ENCODE data around the gene MCF2L.
"Not testable (repeated sequence)": the region's sequence is repeated elsewhere in the genome, so short reads cannot be mapped to it uniquely, and the experiment has no call there.

MCF2L gene

GRCh38 chr13:113043931-113044330 is 74.9 kb downstream of the MCF2L start:
- no peak for FAIRE-seq

GRCh38 chr13:113044391-113045114 is 75.5 kb downstream of the MCF2L start:
- FAIRE-seq (no peak), DNase-seq (ENCODE audit: insufficient read length, low spot score) (no peak)

More at GRCh38 chr13:113043931-113044330, 74.9 kb downstream of the MCF2L start:
- no peak for DNase-seq (ENCODE audit: insufficient read length, low spot score)

- no peak for DNase-seq (ENCODE audit: insufficient read length, low spot score)
- no peak for FAIRE-seq
Measured at GRCh38 chr13:113045251-113046127, 76.5 kb downstream of the MCF2L start.

GRCh38 chr13:113046128-113046882 is 77.3 kb downstream of the MCF2L start:
- DNase-seq (ENCODE audit: insufficient read length, low spot score) = no peak
- no peak for FAIRE-seq

GRCh38 chr13:113046883-113047244 is 77.8 kb downstream of the MCF2L start:
- DNase-seq (ENCODE audit: insufficient read length, low spot score) (no peak), FAIRE-seq (no peak)

- no peak for DNase-seq (ENCODE audit: insufficient read length, low spot score)
- FAIRE-seq = no peak
Measured at GRCh38 chr13:113047587-113047986, 78.6 kb downstream of the MCF2L start.

GRCh38 chr13:113048766-113049165 is 79.8 kb downstream of the MCF2L start:
- DNase-seq (ENCODE audit: insufficient read length, low spot score) (no peak), FAIRE-seq (no peak)

GRCh38 chr13:113049521-113049941 is 80.5 kb downstream of the MCF2L start:
- FAIRE-seq (no peak), DNase-seq (ENCODE audit: insufficient read length, low spot score) (no peak)

GRCh38 chr13:113049981-113050380 is 81.0 kb downstream of the MCF2L start:
- FAIRE-seq (no peak), DNase-seq (ENCODE audit: insufficient read length, low spot score) (no peak)

- no peak for DNase-seq (ENCODE audit: insufficient read length, low spot score)
- no peak for FAIRE-seq
Measured at GRCh38 chr13:113050734-113051431, 81.9 kb downstream of the MCF2L start.

GRCh38 chr13:113051641-113052040 is 82.6 kb downstream of the MCF2L start:
- FAIRE-seq = no peak

GRCh38 chr13:113052206-113052605 is 83.2 kb downstream of the MCF2L start:
- DNase-seq (ENCODE audit: insufficient read length, low spot score) = no peak
- FAIRE-seq = no peak

More at GRCh38 chr13:113051641-113052040, 82.6 kb downstream of the MCF2L start:
- no peak for DNase-seq (ENCODE audit: insufficient read length, low spot score)

- DNase-seq (ENCODE audit: insufficient read length, low spot score) = no peak
- no peak for FAIRE-seq
Measured at GRCh38 chr13:113052971-113053370, 84.0 kb downstream of the MCF2L start.

- no peak for FAIRE-seq
- no peak for DNase-seq (ENCODE audit: insufficient read length, low spot score)
Measured at GRCh38 chr13:113053376-113053775, 84.4 kb downstream of the MCF2L start.

GRCh38 chr13:113053801-113054604 is 85.0 kb downstream of the MCF2L start:
- FAIRE-seq (no peak), DNase-seq (ENCODE audit: insufficient read length, low spot score) (no peak)

- no peak for FAIRE-seq
- no peak for DNase-seq (ENCODE audit: insufficient read length, low spot score)
Measured at GRCh38 chr13:113057084-113057483, 88.1 kb downstream of the MCF2L start.

GRCh38 chr13:113057559-113057958 is 88.5 kb downstream of the MCF2L start:
- not testable (repeated sequence) for FAIRE-seq; DNase-seq (ENCODE audit: insufficient read length, low spot score)

GRCh38 chr13:113058129-113058987 is 89.3 kb downstream of the MCF2L start:
- FAIRE-seq (no peak), DNase-seq (ENCODE audit: insufficient read length, low spot score) (no peak)

Data from GM19239 (cell line).